A673 (cell line): ENCODE results near the gene POMGNT2.

Experiments used
- CTCF ChIP-seq: fragments of 300-800, 200-600 bp; sonication (generic); conservative IDR thresholded peaks from 2 replicates; pipeline ENCODE4 v1.5.1; 2017; ENCODE audit warnings: low read depth, mild to moderate bottlenecking, antibody characterized with exemption, low read length, moderate library complexity, mixed read lengths
- EZH2 ChIP-seq: fragments of 200-600 bp; sonication (generic); IDR thresholded peaks from 2 replicates; pipeline ENCODE4 v1.6.1; 2017; ENCODE audit warnings: borderline replicate concordance, low read depth, mild to moderate bottlenecking, mixed read lengths, antibody characterized with exemption, low read length; ENCODE audit not compliant: poor library complexity, severe bottlenecking

GRCh38 chr3:43074482-43074881 lies 31.4 kb downstream of the POMGNT2 start:
- TF ChIP-seq CTCF (no peak), EZH2 (no peak)
